ENCODE measurements around the gene MELTF.
"Not testable (repeated sequence)": the region's sequence is repeated elsewhere in the genome, so short reads cannot be mapped to it uniquely, and the experiment has no call there.

Gene MELTF

GRCh38 chr3:197029511-197030167 is at the start of gene MELTF:
TSS of gene MELTF (minus strand) at chr3:197029817. CDS start at chr3:197029702, 115 bp downstream.
- peak; percentile 77 for DNase-seq

- DNase-seq = no peak
Measured at GRCh38 chr3:197076415-197076814, 46.8 kb upstream of the MELTF start.

- no peak for DNase-seq
Measured at GRCh38 chr3:197068077-197068476, 38.5 kb upstream of the MELTF start.

GRCh38 chr3:197064771-197065170 is 35.2 kb upstream of the MELTF start:
- DNase-seq = no peak

GRCh38 chr3:197062446-197062845 is 32.8 kb upstream of the MELTF start:
- DNase-seq = no peak

GRCh38 chr3:197051637-197052036 is 22.0 kb upstream of the MELTF start:
- not testable (repeated sequence) for DNase-seq

- no peak for DNase-seq
Measured at GRCh38 chr3:197050511-197050910, 20.9 kb upstream of the MELTF start.

GRCh38 chr3:197042539-197042938 is 12.9 kb upstream of the MELTF start:
- no peak for DNase-seq

- DNase-seq = no peak
Measured at GRCh38 chr3:197041875-197042488, 12.4 kb upstream of the MELTF start.

GRCh38 chr3:197040658-197041057 is 11.0 kb upstream of the MELTF start:
- no peak for DNase-seq

GRCh38 chr3:197038679-197039462 is 9.3 kb upstream of the MELTF start:
- no peak for DNase-seq

- no peak for DNase-seq
Measured at GRCh38 chr3:197035577-197035976, 6.0 kb upstream of the MELTF start.

- not testable (repeated sequence) for DNase-seq
Measured at GRCh38 chr3:197034778-197035177, 5.2 kb upstream of the MELTF start.

- DNase-seq = not testable (repeated sequence)
Measured at GRCh38 chr3:197033764-197034163, 4.1 kb upstream of the MELTF start.

GRCh38 chr3:197031315-197032285 is 2.0 kb upstream of the MELTF start:
- DNase-seq = no peak

GRCh38 chr3:197030379-197031314 is 1.0 kb upstream of the MELTF start:
- DNase-seq = no peak

- peak; percentile 27 for DNase-seq
Measured at GRCh38 chr3:197028728-197029510, 698 bp downstream of the MELTF start.

- no peak for DNase-seq
Measured at GRCh38 chr3:197027896-197028727, 1.5 kb downstream of the MELTF start.

GRCh38 chr3:197027151-197027895 is 2.3 kb downstream of the MELTF start:
- no peak for DNase-seq
